Liver (tissue), 9 donors: ENCODE results near the gene PPM1N. TPM values are rescaled to one million over a fixed set of nuclear protein-coding genes. Genes with fewer than 3 reads are reported as not detected.
A peak's percentile ranks its signal among the peaks of the same experiment; 100 is the strongest.

Source experiments
- DNase-seq: peaks from one replicate; pipeline ENCODE4 v3.0.0-alpha.2; 2017; ENCODE audit warnings: low spot score
- H3K27ac ChIP-seq, 2 donors: one replicate each; pipeline ENCODE4 v1.7.0; 2013; ENCODE audit warnings: inconsistent platforms in 2 of 2, low read length in 2 of 2, control low read depth in 1 of 2, low read depth in 1 of 2, mild to moderate bottlenecking in 1 of 2
- H3K27me3 ChIP-seq, 4 donors: one replicate each; pipeline versions ENCODE4 v1.6.1 to v1.7.0; 2013; ENCODE audit warnings: low read length in 3 of 4, inconsistent platforms in 1 of 4, mild to moderate bottlenecking in 1 of 4, moderate library complexity in 1 of 4; ENCODE audit not compliant: control insufficient read depth in 4 of 4, insufficient read depth in 4 of 4
- H3K36me3 ChIP-seq, 4 donors: one replicate each; pipeline versions ENCODE4 v1.6.1 to v1.7.0; 2013; ENCODE audit warnings: low read length in 3 of 4, mild to moderate bottlenecking in 3 of 4, low read depth in 1 of 4, moderate library complexity in 1 of 4; ENCODE audit not compliant: control insufficient read depth in 4 of 4, insufficient read depth in 3 of 4
- H3K4me1 ChIP-seq, 4 donors: one replicate each; pipeline versions ENCODE4 v1.6.1 to v1.7.0; 2013; ENCODE audit warnings: low read length in 3 of 4, mild to moderate bottlenecking in 3 of 4, moderate library complexity in 1 of 4; ENCODE audit not compliant: control insufficient read depth in 4 of 4, insufficient read depth in 4 of 4
- H3K4me3 ChIP-seq, 3 donors: one replicate each; pipeline versions ENCODE4 v1.6.1 to v1.7.0; 2013; ENCODE audit warnings: low read length in 3 of 3, control low read depth in 1 of 3, low read depth in 1 of 3, mild to moderate bottlenecking in 1 of 3
- H3K9ac ChIP-seq, 2 donors: one replicate each; pipeline ENCODE4 v1.7.0; 2013; ENCODE audit warnings: low read length in 2 of 2, mild to moderate bottlenecking in 2 of 2, moderate library complexity in 2 of 2, control low read depth in 1 of 2, low read depth in 1 of 2
- H3K9me3 ChIP-seq, 4 donors: one replicate each; pipeline versions ENCODE4 v1.6.1 to v1.7.0; 2013; ENCODE audit warnings: low read length in 3 of 4; ENCODE audit not compliant: control insufficient read depth in 4 of 4
- ATF3 ChIP-seq: IDR thresholded peaks from 2 replicates; pipeline ENCODE4 v1.6.1; 2016; ENCODE audit warnings: antibody characterized with exemption
- CTCF ChIP-seq: fragments of 150-350 bp; IDR thresholded peaks from 2 replicates; pipeline ENCODE4 v1.5.1; 2017; ENCODE audit warnings: improper control_type of control experiment, low read depth, low read length; ENCODE audit not compliant: missing input control
- EGR1 ChIP-seq, 2 donors: IDR thresholded peaks; 2 replicates each; pipeline ENCODE4 v1.6.1; 2016 to 2018; ENCODE audit warnings: antibody characterized with exemption in 2 of 2, low read depth in 2 of 2
- FOXA1 ChIP-seq: IDR thresholded peaks from 2 replicates; pipeline ENCODE4 v1.6.1; 2016; ENCODE audit warnings: antibody characterized with exemption
- FOXA2 ChIP-seq: IDR thresholded peaks from 2 replicates; pipeline ENCODE4 v1.6.1; 2016; ENCODE audit warnings: antibody characterized with exemption
- GABPA ChIP-seq, 2 donors: IDR thresholded peaks in 1 of 2; conservative IDR thresholded peaks in 1 of 2; 2 replicates each; pipeline ENCODE4 v1.6.1; 2016; ENCODE audit warnings: antibody characterized with exemption in 2 of 2, mild to moderate bottlenecking in 1 of 2, moderate library complexity in 1 of 2
- HNF4A ChIP-seq, 2 donors: conservative IDR thresholded peaks; 2 replicates each; pipeline ENCODE4 v1.6.1; 2016; ENCODE audit warnings: antibody characterized with exemption in 2 of 2, mild to moderate bottlenecking in 2 of 2
- HNF4G ChIP-seq: IDR thresholded peaks from 2 replicates; pipeline ENCODE4 v1.6.1; 2016; ENCODE audit warnings: antibody characterized with exemption
- MAX ChIP-seq: IDR thresholded peaks from 2 replicates; pipeline ENCODE4 v1.6.1; 2016; ENCODE audit warnings: antibody characterized with exemption
- NR2F2 ChIP-seq: IDR thresholded peaks from 2 replicates; pipeline ENCODE4 v1.6.1; 2016; ENCODE audit warnings: antibody characterized with exemption
- RAD21 ChIP-seq, 2 donors: IDR thresholded peaks; 2 replicates each; pipeline ENCODE4 v1.6.1; 2016; ENCODE audit warnings: antibody characterized with exemption in 2 of 2, mild to moderate bottlenecking in 2 of 2
- RXRA ChIP-seq, 2 donors: IDR thresholded peaks; 2 replicates each; pipeline ENCODE4 v1.6.1; 2017 to 2018; ENCODE audit warnings: antibody characterized with exemption in 2 of 2, mild to moderate bottlenecking in 1 of 2
- SP1 ChIP-seq: IDR thresholded peaks from 2 replicates; pipeline ENCODE4 v1.6.1; 2018; ENCODE audit warnings: antibody characterized with exemption, mild to moderate bottlenecking
- TAF1 ChIP-seq: conservative IDR thresholded peaks from 2 replicates; pipeline ENCODE4 v1.6.1; 2016; ENCODE audit warnings: antibody characterized with exemption, mild to moderate bottlenecking
- YY1 ChIP-seq: IDR thresholded peaks from 2 replicates; pipeline ENCODE4 v1.6.1; 2016; ENCODE audit warnings: antibody characterized with exemption, mild to moderate bottlenecking
- ZBTB33 ChIP-seq: IDR thresholded peaks from 2 replicates; pipeline ENCODE4 v1.6.1; 2016; ENCODE audit warnings: antibody characterized with exemption
- WGBS: extraction: QIAGEN DNeasy Blood & Tissue Kit; methylation state at CpG from one replicate; pipeline ENCODE4 v1.1.7; 2013; 5-methylcytosine and 5-hydroxymethylcytosine counted together
- polyA plus RNA-seq, 2 donors: library from polyadenylated mRNA; stranded (reverse) in 1 of 2; unstranded in 1 of 2; fragments of 200-250 nt in 1 of 2; fragments of >200 nt in 1 of 2; fragmentation: Nextera tagmentation in 1 of 2; extraction: Ambion mirVana in 1 of 2; gene quantifications; one replicate each; pipeline versions ENCODE4 v1.2.1 to v1.2.3, GENCODE V29; 2013 to 2015
- total RNA-seq, 2 donors: library from RNA; depleted of rRNA; stranded (reverse); fragments of >200 nt; gene quantifications; one replicate each; pipeline ENCODE4 v1.2.3, GENCODE V29; 2014
- donor health status: healthy.
- donor health status: healthy.
- donor health status: healthy.
- donor health status: healthy.
- donor health status: healthy.

Gene PPM1N
- total and polyA plus RNA-seq, 4 donors = 0.17 to 1.5 (median 0.47) TPM

- TF ChIP-seq GABPA (IDR thresholded peaks at IDR 0.05 in 1 of 2, conservative IDR thresholded peaks at IDR 0.05 in 1 of 2) (no peak), FOXA2 (no peak), NR2F2 (no peak), ZBTB33 (no peak), RAD21 (IDR thresholded peaks at IDR 0.05) (no peak)
Measured at GRCh38 chr19:45512881-45513483, 14.7 kb downstream of the PPM1N start (continued).

- peak overlapping the region in 1 of 2 donors; percentile 20 for H3K9ac ChIP-seq
Measured at GRCh38 chr19:45514376-45515051, 16.3 kb downstream of the PPM1N start.

GRCh38 chr19:45515081-45515624, 16.9 kb downstream of the PPM1N start:
- no peak for DNase-seq
- Histone ChIP-seq H3K9ac (no peak overlapping the region), H3K27me3 (no peaks in the 10 kb centered on the region), H3K4me1 (peaks cover 12 to 22% (median 18%) of the 10 kb centered on the region in 4 donors), H3K36me3 (peaks cover 5 to 16% (median 10%) of the 10 kb centered on the region in 4 donors), H3K27ac (peak overlapping the region; percentile 20 to 56), H3K9me3 (no peaks in the 10 kb centered on the region), H3K4me3 (no peak overlapping the region)
- WGBS = 68% methylated on average over 10 of the region's 10 CpGs
- TF ChIP-seq HNF4G (no peak), NR2F2 (no peak), ZBTB33 (no peak), HNF4A (conservative IDR thresholded peaks at IDR 0.05) (no peak), EGR1 (IDR thresholded peaks at IDR 0.05; ENCODE audit: low read depth in 2 of 2) (peak in 1 of 2 donors; percentile 30), YY1 (no peak), FOXA2 (no peak), RXRA (IDR thresholded peaks at IDR 0.05) (no peak), ATF3 (no peak), RAD21 (IDR thresholded peaks at IDR 0.05) (no peak), MAX (peak; percentile 57), GABPA (IDR thresholded peaks at IDR 0.05 in 1 of 2, conservative IDR thresholded peaks at IDR 0.05 in 1 of 2) (no peak), TAF1 (no peak)

More at GRCh38 chr19:45514376-45515051, 16.3 kb downstream of the PPM1N start:
- Histone ChIP-seq H3K27ac (peak overlapping the region; percentile 20 to 56), H3K36me3 (peaks cover 4 to 13% (median 7%) of the 10 kb centered on the region in 4 donors), H3K27me3 (no peaks in the 10 kb centered on the region), H3K4me3 (no peak overlapping the region), H3K4me1 (peaks cover 12 to 28% (median 24%) of the 10 kb centered on the region in 4 donors), H3K9me3 (no peaks in the 10 kb centered on the region)
- peak; percentile 54 for DNase-seq
- 27% methylated on average over 13 of the region's 13 CpGs for WGBS
- TF ChIP-seq RXRA (IDR thresholded peaks at IDR 0.05) (peak; percentile 5 to 39), HNF4G (peak; percentile 71), YY1 (no peak), NR2F2 (no peak), SP1 (peak; percentile 88), CTCF (no peak), RAD21 (IDR thresholded peaks at IDR 0.05) (peak in 1 of 2 donors; percentile 30), MAX (peak; percentile 23), HNF4A (conservative IDR thresholded peaks at IDR 0.05) (peak; percentile 87 to 88), EGR1 (IDR thresholded peaks at IDR 0.05; ENCODE audit: low read depth in 2 of 2) (peak; percentile 14 to 67), FOXA1 (peak; percentile 22)
